HEK293 (cell line): ENCODE measurements around the gene TMEM72.

ENCODE experiments used
- PBX3 ChIP-seq: sonication (generic); formaldehyde crosslinking; IDR thresholded peaks from 2 replicates; pipeline ENCODE4 v1.8.1; 2022; ENCODE audit warnings: mild to moderate bottlenecking, moderate library complexity, missing genetic modification reagents
- ZNF473 ChIP-seq: fragments of 450-650 bp; formaldehyde crosslinking; IDR thresholded peaks from 2 replicates; pipeline ENCODE4 v1.5.1; 2017; ENCODE audit warnings: missing biosample characterization, missing genetic modification characterization
- ZNF791 ChIP-seq: fragments of 450-650 bp; formaldehyde crosslinking; IDR thresholded peaks from 2 replicates; pipeline ENCODE4 v1.5.1; 2016; ENCODE audit warnings: missing biosample characterization, missing genetic modification characterization
- TF ChIP-seq, protein P1 (sequence below): fragments of 450-650 bp; formaldehyde crosslinking; IDR thresholded peaks from 2 replicates; pipeline ENCODE4 v1.5.1; 2016; ENCODE audit warnings: missing biosample characterization, missing genetic modification characterization
- TF ChIP-seq, protein P2 (sequence below): fragments of 450-650 bp; formaldehyde crosslinking; IDR thresholded peaks from 2 replicates; pipeline ENCODE4 v1.5.1; 2016; ENCODE audit warnings: missing biosample characterization, missing genetic modification characterization

DNA sequence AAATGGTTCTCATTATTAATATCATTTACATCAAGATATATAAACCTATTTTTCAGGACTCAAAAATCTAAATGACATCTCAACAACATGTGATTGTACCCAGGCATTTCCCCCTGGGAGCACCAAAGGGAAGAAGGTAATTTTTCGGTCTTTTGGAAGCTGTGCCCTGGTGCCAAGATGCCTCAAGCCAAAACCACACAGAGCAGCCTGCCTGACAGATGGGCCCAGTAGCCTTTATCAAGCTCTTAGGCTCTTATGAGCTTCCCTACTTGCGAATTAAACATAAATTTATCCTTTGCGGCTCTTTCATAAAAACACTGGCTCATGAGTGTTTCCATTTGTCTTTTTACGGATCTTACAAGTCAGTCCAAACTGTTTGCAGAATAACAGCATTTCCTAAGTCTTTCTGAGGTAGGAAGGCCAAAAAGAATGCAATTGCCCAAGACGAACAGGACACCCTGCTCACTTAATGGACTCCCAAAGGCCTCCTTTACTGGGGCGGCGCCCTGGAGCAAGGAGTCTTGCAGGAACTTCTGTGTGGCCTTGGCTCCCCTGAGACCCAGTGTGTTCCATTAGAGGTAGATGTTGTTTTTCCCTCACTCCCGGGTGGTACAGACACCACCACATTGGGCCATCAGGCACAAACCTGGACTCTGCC, 44.4 kb downstream of the TMEM72 start:
- TF ChIP-seq, protein P1, sequence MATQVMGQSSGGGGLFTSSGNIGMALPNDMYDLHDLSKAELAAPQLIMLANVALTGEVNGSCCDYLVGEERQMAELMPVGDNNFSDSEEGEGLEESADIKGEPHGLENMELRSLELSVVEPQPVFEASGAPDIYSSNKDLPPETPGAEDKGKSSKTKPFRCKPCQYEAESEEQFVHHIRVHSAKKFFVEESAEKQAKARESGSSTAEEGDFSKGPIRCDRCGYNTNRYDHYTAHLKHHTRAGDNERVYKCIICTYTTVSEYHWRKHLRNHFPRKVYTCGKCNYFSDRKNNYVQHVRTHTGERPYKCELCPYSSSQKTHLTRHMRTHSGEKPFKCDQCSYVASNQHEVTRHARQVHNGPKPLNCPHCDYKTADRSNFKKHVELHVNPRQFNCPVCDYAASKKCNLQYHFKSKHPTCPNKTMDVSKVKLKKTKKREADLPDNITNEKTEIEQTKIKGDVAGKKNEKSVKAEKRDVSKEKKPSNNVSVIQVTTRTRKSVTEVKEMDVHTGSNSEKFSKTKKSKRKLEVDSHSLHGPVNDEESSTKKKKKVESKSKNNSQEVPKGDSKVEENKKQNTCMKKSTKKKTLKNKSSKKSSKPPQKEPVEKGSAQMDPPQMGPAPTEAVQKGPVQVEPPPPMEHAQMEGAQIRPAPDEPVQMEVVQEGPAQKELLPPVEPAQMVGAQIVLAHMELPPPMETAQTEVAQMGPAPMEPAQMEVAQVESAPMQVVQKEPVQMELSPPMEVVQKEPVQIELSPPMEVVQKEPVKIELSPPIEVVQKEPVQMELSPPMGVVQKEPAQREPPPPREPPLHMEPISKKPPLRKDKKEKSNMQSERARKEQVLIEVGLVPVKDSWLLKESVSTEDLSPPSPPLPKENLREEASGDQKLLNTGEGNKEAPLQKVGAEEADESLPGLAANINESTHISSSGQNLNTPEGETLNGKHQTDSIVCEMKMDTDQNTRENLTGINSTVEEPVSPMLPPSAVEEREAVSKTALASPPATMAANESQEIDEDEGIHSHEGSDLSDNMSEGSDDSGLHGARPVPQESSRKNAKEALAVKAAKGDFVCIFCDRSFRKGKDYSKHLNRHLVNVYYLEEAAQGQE (tag by site-specific recombination): no peak
- TF ChIP-seq ZNF473 (tag by site-specific recombination) (no peak), PBX3 (CRISPR knock-in tag) (no peak), ZNF791 (tag by site-specific recombination) (no peak)
- TF ChIP-seq, protein P2, sequence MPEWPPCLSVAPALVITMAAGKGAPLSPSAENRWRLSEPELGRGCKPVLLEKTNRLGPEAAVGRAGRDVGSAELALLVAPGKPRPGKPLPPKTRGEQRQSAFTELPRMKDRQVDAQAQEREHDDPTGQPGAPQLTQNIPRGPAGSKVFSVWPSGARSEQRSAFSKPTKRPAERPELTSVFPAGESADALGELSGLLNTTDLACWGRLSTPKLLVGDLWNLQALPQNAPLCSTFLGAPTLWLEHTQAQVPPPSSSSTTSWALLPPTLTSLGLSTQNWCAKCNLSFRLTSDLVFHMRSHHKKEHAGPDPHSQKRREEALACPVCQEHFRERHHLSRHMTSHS: no peak
